Neutrophil (primary cell): ENCODE measurements around the gene TP53I11.

Experiments used
- H3K27ac ChIP-seq: fragments of 200-600 bp; sonication (generic); 2 replicates; pipeline ENCODE4 v1.5.1; 2016; ENCODE audit warnings: mild to moderate bottlenecking, moderate library complexity
- H3K27me3 ChIP-seq: fragments of 200-600 bp; sonication (generic); 2 replicates; pipeline ENCODE4 v1.6.0; 2016; ENCODE audit warnings: mild to moderate bottlenecking
- H3K36me3 ChIP-seq: fragments of 200-600 bp; sonication (generic); 2 replicates; pipeline ENCODE4 v1.5.1; 2017
- H3K4me1 ChIP-seq, 2 experiments: fragments of 200-600 bp in 1 of 2; sonication (generic) in 1 of 2; 1 replicate in 1 of 2; 2 replicates in 1 of 2; pipeline versions ENCODE4 v1.5.1 to v1.6.1; 2013 to 2016; ENCODE audit warnings: low read depth in 1 of 2, low read length in 1 of 2, mild to moderate bottlenecking in 1 of 2, moderate library complexity in 1 of 2; ENCODE audit not compliant: control insufficient read depth in 1 of 2, insufficient read depth in 1 of 2
- H3K4me3 ChIP-seq, 2 experiments: fragments of 200-600 bp in 1 of 2; sonication (generic) in 1 of 2; 1 replicate in 1 of 2; 2 replicates in 1 of 2; pipeline ENCODE4 v1.5.1; 2013 to 2016; ENCODE audit warnings: low read depth in 1 of 2, low read length in 1 of 2, mild to moderate bottlenecking in 1 of 2, moderate library complexity in 1 of 2
- H3K9me3 ChIP-seq: fragments of 200-600 bp; sonication (generic); 2 replicates; pipeline ENCODE4 v1.5.1; 2016
- CTCF ChIP-seq: fragments of 200-600 bp; sonication (generic); IDR thresholded peaks from 2 replicates; pipeline ENCODE4 v1.5.1; 2016; ENCODE audit warnings: antibody characterized with exemption

The TP53I11 gene

GRCh38 chr11:44955015-44955738 lies 4.5 kb upstream of the TP53I11 start:
- Histone ChIP-seq H3K36me3 (no peaks in the 10 kb centered on the region), H3K4me3 (peak overlapping the region; percentile 48 to 54), H3K9me3 (no peaks in the 10 kb centered on the region), H3K4me1 (peaks cover 82 to 91% of the 10 kb centered on the region in 2 experiments), H3K27me3 (no peaks in the 10 kb centered on the region), H3K27ac (peak overlapping the region; percentile 94)
- no peak for TF ChIP-seq CTCF

DNA sequence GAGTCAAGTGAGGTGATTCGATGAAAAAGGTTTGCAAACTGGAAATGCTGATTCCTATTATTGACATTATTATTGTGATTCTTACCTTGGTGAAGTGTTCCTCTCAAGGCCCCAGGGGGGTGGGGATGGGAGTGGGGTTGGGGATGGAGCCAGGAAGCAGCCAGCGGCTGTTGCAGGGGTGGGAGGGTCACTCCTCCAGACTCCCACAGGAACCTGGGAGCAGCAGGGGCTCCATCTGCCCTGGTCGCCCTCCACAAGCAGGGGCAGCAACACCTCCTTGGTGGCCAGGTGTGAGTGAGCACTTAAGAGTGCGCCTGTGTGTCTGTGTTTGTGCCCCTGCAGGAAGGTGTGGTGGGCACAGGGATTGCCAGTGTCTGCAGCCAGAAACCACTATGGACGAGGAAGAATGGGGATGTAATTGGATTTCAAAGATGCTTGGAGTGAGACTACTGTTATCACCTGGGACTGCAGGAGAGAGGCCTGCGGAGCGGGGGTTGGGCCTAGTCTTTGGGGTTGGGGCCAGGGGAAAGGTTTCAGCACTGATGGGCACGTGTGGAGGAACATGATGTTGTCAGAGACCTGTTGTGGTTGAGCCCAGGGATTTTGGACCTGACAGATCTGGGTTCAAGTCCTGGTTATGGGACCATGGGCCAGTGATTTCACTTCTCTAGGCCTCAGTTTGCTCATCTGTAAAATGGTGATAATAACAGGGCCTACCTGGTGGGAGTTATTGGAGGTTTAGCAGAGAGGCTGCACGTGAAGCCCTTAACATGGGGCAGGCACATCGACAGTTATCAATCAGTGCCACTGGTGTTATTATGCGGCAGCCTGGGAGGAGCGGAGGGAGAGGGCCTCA lies 3.6 kb upstream of the TP53I11 start:
- peaks cover 82 to 90% of the 10 kb centered on the region in 2 experiments for H3K4me1 ChIP-seq
- no peaks in the 10 kb centered on the region for H3K36me3 ChIP-seq
- peak overlapping the region; percentile 48 to 54 for H3K4me3 ChIP-seq
- H3K9me3 ChIP-seq: no peaks in the 10 kb centered on the region
- H3K27me3 ChIP-seq: no peaks in the 10 kb centered on the region
- TF ChIP-seq CTCF: no peak
- H3K27ac ChIP-seq: peak overlapping the region; percentile 94

GRCh38 chr11:44952500-44953260 lies 2.0 kb upstream of the TP53I11 start:
- Histone ChIP-seq H3K27me3 (no peaks in the 10 kb centered on the region), H3K4me1 (peaks cover 87 to 92% of the 10 kb centered on the region in 2 experiments), H3K4me3 (no peak overlapping the region), H3K9me3 (no peaks in the 10 kb centered on the region), H3K36me3 (peaks cover 4% of the 10 kb centered on the region), H3K27ac (peak overlapping the region; percentile 94)
- TF ChIP-seq CTCF: no peak

GRCh38 chr11:44952082-44952481 lies 1.4 kb upstream of the TP53I11 start:
- Histone ChIP-seq H3K9me3 (no peaks in the 10 kb centered on the region), H3K27ac (peak overlapping the region; percentile 94), H3K36me3 (peaks cover 7% of the 10 kb centered on the region), H3K4me3 (no peak overlapping the region), H3K27me3 (no peaks in the 10 kb centered on the region), H3K4me1 (peaks cover 87 to 92% of the 10 kb centered on the region in 2 experiments)
- TF ChIP-seq CTCF: no peak

DNA sequence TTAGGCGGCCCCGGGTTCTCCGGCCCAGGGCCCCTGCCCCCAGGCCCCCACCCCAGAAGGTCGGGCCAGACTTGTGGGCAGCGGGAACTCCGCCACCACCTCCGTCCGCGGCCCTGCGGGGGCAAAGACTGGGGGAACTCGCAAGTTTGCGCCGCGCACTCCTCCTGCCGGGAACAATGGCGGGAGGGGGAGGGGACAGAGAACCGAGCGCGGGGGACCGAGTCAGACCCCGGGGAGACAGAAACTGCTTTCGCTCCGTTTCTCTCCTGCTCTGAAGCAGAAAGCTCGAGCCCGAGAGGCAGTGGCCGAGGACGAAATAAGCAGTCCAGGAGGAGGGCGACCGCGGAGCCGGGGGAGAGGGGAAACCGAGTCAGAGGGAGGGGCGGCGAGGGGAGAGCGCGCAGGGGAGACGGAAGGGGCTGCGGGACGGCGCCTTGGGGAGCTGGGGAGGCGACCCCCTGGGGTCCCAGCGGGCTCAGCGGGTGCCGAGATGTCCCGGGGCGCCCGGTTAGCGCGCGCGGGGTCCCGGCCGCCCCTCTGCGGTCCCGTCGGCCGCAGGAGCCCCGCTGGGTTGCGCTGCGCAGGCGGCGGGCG lies 555 bp downstream of the TP53I11 start:
- Histone ChIP-seq H3K4me1 (peaks cover 87 to 92% of the 10 kb centered on the region in 2 experiments), H3K27ac (peak overlapping the region; percentile 94), H3K27me3 (no peaks in the 10 kb centered on the region), H3K4me3 (peak overlapping the region; percentile 75 to 95), H3K36me3 (peaks cover 26% of the 10 kb centered on the region), H3K9me3 (no peaks in the 10 kb centered on the region)
- no peak for TF ChIP-seq CTCF
